T-helper 2 cell treated with Interferon-gamma antibody and Interleukin-4, amounts not matched to agents 5 μg/mL and 100 μg/mL, for 36 hours (primary cell): Measurements from ENCODE around the gene SLC38A2.

Experiments used
- DNase-seq: peaks from one replicate; pipeline ENCODE4 v3.0.0; 2021; ENCODE audit warnings: low spot score
- H3K27ac Mint-ChIP-seq: one replicate; pipeline ENCODE4 v1.8.0; 2021; ENCODE audit warnings: mild to moderate bottlenecking, mixed read lengths
- H3K27me3 Mint-ChIP-seq: one replicate; pipeline ENCODE4 v1.8.0; 2021; ENCODE audit warnings: low read depth, mixed read lengths
- H3K36me3 Mint-ChIP-seq: one replicate; pipeline ENCODE4 v1.8.0; 2021; ENCODE audit warnings: low read depth, mixed read lengths
- H3K4me1 Mint-ChIP-seq: one replicate; pipeline ENCODE4 v1.8.0; 2021; ENCODE audit warnings: low read depth, mixed read lengths
- H3K4me3 Mint-ChIP-seq: one replicate; pipeline ENCODE4 v1.8.0; 2022; ENCODE audit warnings: mild to moderate bottlenecking, moderate library complexity, mixed read lengths
- H3K9me3 Mint-ChIP-seq: one replicate; pipeline ENCODE4 v1.8.0; 2021; ENCODE audit warnings: mixed read lengths

Gene SLC38A2

GRCh38 chr12:46318037-46318436 lies 54.5 kb downstream of the SLC38A2 start:
- DNase-seq: no peak
- no peaks in the 10 kb centered on the region for H3K4me1 Mint-ChIP-seq
- H3K36me3 Mint-ChIP-seq: no peaks in the 10 kb centered on the region
- H3K4me3 Mint-ChIP-seq: no peak overlapping the region
- peaks cover 12% of the 10 kb centered on the region for H3K9me3 Mint-ChIP-seq
- H3K27ac Mint-ChIP-seq: no peak overlapping the region
- H3K27me3 Mint-ChIP-seq: peaks cover 7% of the 10 kb centered on the region
